Measurements from ENCODE around the gene SPDYE1.
"Not testable (repeated sequence)": the region's sequence is repeated elsewhere in the genome, so short reads cannot be mapped to it uniquely, and the experiment has no call there.

- TF ChIP-seq EZH2 (IDR thresholded peaks at IDR 0.05; ENCODE audit: low read length, missing control alignments), result not testable (repeated sequence)
- TF ChIP-seq, protein P1, sequence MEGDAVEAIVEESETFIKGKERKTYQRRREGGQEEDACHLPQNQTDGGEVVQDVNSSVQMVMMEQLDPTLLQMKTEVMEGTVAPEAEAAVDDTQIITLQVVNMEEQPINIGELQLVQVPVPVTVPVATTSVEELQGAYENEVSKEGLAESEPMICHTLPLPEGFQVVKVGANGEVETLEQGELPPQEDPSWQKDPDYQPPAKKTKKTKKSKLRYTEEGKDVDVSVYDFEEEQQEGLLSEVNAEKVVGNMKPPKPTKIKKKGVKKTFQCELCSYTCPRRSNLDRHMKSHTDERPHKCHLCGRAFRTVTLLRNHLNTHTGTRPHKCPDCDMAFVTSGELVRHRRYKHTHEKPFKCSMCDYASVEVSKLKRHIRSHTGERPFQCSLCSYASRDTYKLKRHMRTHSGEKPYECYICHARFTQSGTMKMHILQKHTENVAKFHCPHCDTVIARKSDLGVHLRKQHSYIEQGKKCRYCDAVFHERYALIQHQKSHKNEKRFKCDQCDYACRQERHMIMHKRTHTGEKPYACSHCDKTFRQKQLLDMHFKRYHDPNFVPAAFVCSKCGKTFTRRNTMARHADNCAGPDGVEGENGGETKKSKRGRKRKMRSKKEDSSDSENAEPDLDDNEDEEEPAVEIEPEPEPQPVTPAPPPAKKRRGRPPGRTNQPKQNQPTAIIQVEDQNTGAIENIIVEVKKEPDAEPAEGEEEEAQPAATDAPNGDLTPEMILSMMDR (conservative IDR thresholded peaks at IDR 0.05 in 1 of 2, IDR thresholded peaks at IDR 0.05 in 1 of 2; ENCODE audit: low read depth in 1 of 2, low read length in 2 of 2), result not testable (repeated sequence)
Observed at GRCh38 chr7:44019825-44020224, 22.1 kb downstream of the SPDYE1 start.

All from fibroblast of lung (primary cell).